Gastroesophageal sphincter (tissue), 4 donors: ENCODE data around the gene SEMA4D. TPM values are rescaled to one million over a fixed set of nuclear protein-coding genes. Genes with fewer than 3 reads are reported as not detected.

Experiments
- ATAC-seq: fragments of 150-250 bp; one replicate; pipeline ENCODE4 v1.9.1; 2016; ENCODE audit warnings: mild to moderate bottlenecking, moderate library complexity
- H3K27ac ChIP-seq, 4 donors: fragments of 200-600 bp; sonication (generic) in 3 of 4; 1 replicate in 3 of 4; 2 replicates in 1 of 4; pipeline ENCODE4 v1.5.1; 2016 to 2019
- H3K27me3 ChIP-seq: fragments of 200-600 bp; sonication (generic); one replicate; pipeline ENCODE4 v1.5.1; 2019
- H3K36me3 ChIP-seq, 2 donors: fragments of 200-600 bp; sonication (generic); one replicate each; pipeline ENCODE4 v1.5.1; 2019; ENCODE audit warnings: control low read depth in 1 of 2
- H3K4me1 ChIP-seq, 3 donors: fragments of 200-600 bp; sonication (generic); 1 replicate in 2 of 3; 2 replicates in 1 of 3; pipeline ENCODE4 v1.5.1; 2016 to 2019; ENCODE audit warnings: control low read depth in 2 of 3
- H3K4me3 ChIP-seq, 2 donors: fragments of 200-600 bp; sonication (generic); one replicate each; pipeline ENCODE4 v1.5.1; 2019; ENCODE audit warnings: mild to moderate bottlenecking in 1 of 2, moderate library complexity in 1 of 2
- H3K9me3 ChIP-seq, 3 donors: fragments of 200-600 bp; sonication (generic); one replicate each; pipeline ENCODE4 v1.5.1; 2017 to 2019; ENCODE audit warnings: control low read depth in 2 of 3
- CTCF ChIP-seq, 4 experiments: fragments of 200-600 bp in 2 of 4; fragments of 450-650 bp in 2 of 4; sonication (generic) in 1 of 4; IDR thresholded peaks; one replicate each; pipeline ENCODE4 v1.5.1; 2017 to 2019; ENCODE audit warnings: antibody characterized with exemption in 4 of 4, mild to moderate bottlenecking in 2 of 4, moderate library complexity in 2 of 4
- EP300 ChIP-seq: sonication (generic); formaldehyde crosslinking; IDR thresholded peaks from one replicate; pipeline ENCODE4 v1.6.1; 2017; ENCODE audit warnings: antibody characterized with exemption, mild to moderate bottlenecking
- POLR2A ChIP-seq, 2 donors: fragments of 450-650 bp; IDR thresholded peaks; one replicate each; pipeline ENCODE4 v1.6.1; 2017; ENCODE audit warnings: antibody characterized with exemption in 2 of 2, mild to moderate bottlenecking in 2 of 2, moderate library complexity in 1 of 2
- POLR2AphosphoS5 ChIP-seq: sonication (generic); formaldehyde crosslinking; IDR thresholded peaks from one replicate; pipeline ENCODE4 v1.6.1; 2017; ENCODE audit warnings: antibody characterized with exemption
- WGBS, 2 donors: methylation state at CpG; one replicate each; pipeline ENCODE4 v1.1.5; 2018; ENCODE audit warnings: low coverage in 1 of 2; 5-methylcytosine and 5-hydroxymethylcytosine counted together
- total RNA-seq, 4 donors: library from RNA; depleted of rRNA; stranded (reverse); fragments of >200 nt; gene quantifications; one replicate each; pipeline ENCODE4 v1.1.0, GENCODE V29; 2016

Gene SEMA4D
- total RNA-seq, 4 donors from 2014 or later: 4.4 to 12.0 (median 6.5) TPM

GRCh38 chr9:89388868-89389177, 109.1 kb downstream of the SEMA4D start:
- peak overlapping the region in 3 of 4 donors; percentile 51 to 73 (median 58) for H3K27ac ChIP-seq
- WGBS, 2 donors: 100% methylated on average over 1 of the region's 12 CpGs; no CpG with 5 or more reads in 1 of the 2 donors

GRCh38 chr9:89388084-89388867, 109.6 kb downstream of the SEMA4D start:
- peak overlapping the region in 3 of 4 donors; percentile 51 to 73 (median 58) for H3K27ac ChIP-seq

More at GRCh38 chr9:89388868-89389177, 109.1 kb downstream of the SEMA4D start:
- TF ChIP-seq POLR2A (IDR thresholded peaks at IDR 0.05): no peak
- TF ChIP-seq CTCF (IDR thresholded peaks at IDR 0.05): no peak
- no peak for TF ChIP-seq POLR2AphosphoS5
- no peak for TF ChIP-seq EP300
- H3K36me3 ChIP-seq: peaks cover 0 to 100% of the 10 kb centered on the region in 2 donors
- peaks cover 0 to 16% (median 0%) of the 10 kb centered on the region in 3 donors for H3K4me1 ChIP-seq
- no peak for ATAC-seq
- no peaks in the 10 kb centered on the region for H3K27me3 ChIP-seq
- H3K4me3 ChIP-seq: no peak overlapping the region
- no peaks in the 10 kb centered on the region for H3K9me3 ChIP-seq

GRCh38 chr9:89387197-89387849, 110.6 kb downstream of the SEMA4D start:
- Histone ChIP-seq H3K9me3 (no peaks in the 10 kb centered on the region), H3K36me3 (peaks cover 0 to 100% of the 10 kb centered on the region in 2 donors), H3K27me3 (no peaks in the 10 kb centered on the region), H3K4me1 (peaks cover 0 to 16% (median 0%) of the 10 kb centered on the region in 3 donors), H3K27ac (peak overlapping the region in 2 of 4 donors; percentile 40 to 51), H3K4me3 (no peak overlapping the region)
- TF ChIP-seq CTCF (IDR thresholded peaks at IDR 0.05): no peak
- no peak for TF ChIP-seq EP300
- TF ChIP-seq POLR2AphosphoS5: no peak
- TF ChIP-seq POLR2A (IDR thresholded peaks at IDR 0.05): no peak
- WGBS, 2 donors: 69 to 90% methylated on average over 4 to 7 of the region's 20 CpGs
- ATAC-seq: no peak

More at GRCh38 chr9:89388084-89388867, 109.6 kb downstream of the SEMA4D start:
- TF ChIP-seq POLR2AphosphoS5 (peak; percentile 89), EP300 (no peak), POLR2A (IDR thresholded peaks at IDR 0.05) (no peak), CTCF (IDR thresholded peaks at IDR 0.05) (no peak)
- Histone ChIP-seq H3K9me3 (no peaks in the 10 kb centered on the region), H3K27me3 (no peaks in the 10 kb centered on the region), H3K4me1 (peaks cover 0 to 16% (median 0%) of the 10 kb centered on the region in 3 donors), H3K36me3 (peaks cover 0 to 100% of the 10 kb centered on the region in 2 donors), H3K4me3 (no peak overlapping the region)
- 63 to 79% methylated on average over 3 to 4 of the region's 19 CpGs for WGBS, 2 donors
- ATAC-seq: peak; percentile 90

GRCh38 chr9:89386797-89387196, 111.1 kb downstream of the SEMA4D start:
- 83% methylated on average over 5 of the region's 11 CpGs; no CpG with 5 or more reads in 1 of the 2 donors for WGBS, 2 donors
- no peak for ATAC-seq
- no peak overlapping the region for H3K27ac ChIP-seq

More at GRCh38 chr9:89386797-89387196, 111.1 kb downstream of the SEMA4D start:
- no peak for TF ChIP-seq EP300
- TF ChIP-seq CTCF (IDR thresholded peaks at IDR 0.05): no peak
- TF ChIP-seq POLR2A (IDR thresholded peaks at IDR 0.05): no peak
- TF ChIP-seq POLR2AphosphoS5: no peak
- H3K9me3 ChIP-seq: no peaks in the 10 kb centered on the region
- no peak overlapping the region for H3K4me3 ChIP-seq
- no peaks in the 10 kb centered on the region for H3K27me3 ChIP-seq
- peaks cover 0 to 16% (median 0%) of the 10 kb centered on the region in 3 donors for H3K4me1 ChIP-seq
- H3K36me3 ChIP-seq: peaks cover 0 to 100% of the 10 kb centered on the region in 2 donors
